GM03348 (cell line): ENCODE measurements around the gene NREP.
A peak's percentile ranks its signal among the peaks of the same experiment; 100 is the strongest.

ENCODE experiments used
- DNase-seq: peaks from one replicate; pipeline ENCODE4 v3.0.0; 2012; ENCODE audit warnings: low spot score

NREP gene

DNA sequence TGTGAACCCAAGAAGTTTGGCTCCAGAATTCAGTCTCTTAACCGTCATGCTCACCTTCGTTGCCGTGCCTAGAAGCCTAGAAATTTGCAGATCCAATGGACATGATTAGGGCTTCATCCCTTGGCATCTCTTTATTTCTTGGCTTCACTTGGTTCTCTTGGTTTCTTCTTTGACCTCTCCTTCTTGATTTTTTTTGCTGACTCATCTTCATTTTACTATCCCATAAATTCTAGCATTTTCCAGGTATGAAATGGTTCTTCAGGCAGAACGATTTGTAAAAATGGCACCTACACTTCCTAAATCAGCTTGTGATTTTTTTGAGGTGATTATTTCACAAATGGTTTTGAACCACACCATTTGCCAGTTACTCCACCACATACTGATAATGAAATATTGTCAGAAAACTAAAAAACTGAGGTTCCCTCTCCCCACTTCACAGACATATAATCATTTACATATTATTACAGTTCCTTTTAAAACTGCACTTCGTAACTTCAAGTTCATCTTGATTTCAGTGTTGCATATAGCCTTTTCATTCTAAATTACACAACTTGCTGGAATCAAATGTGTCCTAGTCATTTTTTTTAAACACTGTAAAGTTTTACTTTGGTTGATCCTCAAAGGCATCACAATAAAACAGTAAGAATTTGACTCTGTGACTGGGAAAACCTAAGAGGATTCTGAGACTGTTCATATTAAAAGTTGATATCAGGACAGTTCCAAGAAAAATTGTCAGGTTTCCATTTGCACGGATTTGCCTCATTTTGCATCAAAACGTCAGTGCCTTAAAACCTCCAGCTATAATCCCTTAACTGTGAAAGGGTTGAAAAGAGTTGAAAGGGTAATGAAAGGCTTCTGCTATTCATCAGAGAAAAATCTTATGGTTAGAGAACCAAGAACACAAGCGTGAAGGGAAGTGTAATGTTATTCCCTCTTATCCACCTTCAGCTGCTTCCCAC, 8.9 kb upstream of the NREP start:
- no peak for DNase-seq

DNA sequence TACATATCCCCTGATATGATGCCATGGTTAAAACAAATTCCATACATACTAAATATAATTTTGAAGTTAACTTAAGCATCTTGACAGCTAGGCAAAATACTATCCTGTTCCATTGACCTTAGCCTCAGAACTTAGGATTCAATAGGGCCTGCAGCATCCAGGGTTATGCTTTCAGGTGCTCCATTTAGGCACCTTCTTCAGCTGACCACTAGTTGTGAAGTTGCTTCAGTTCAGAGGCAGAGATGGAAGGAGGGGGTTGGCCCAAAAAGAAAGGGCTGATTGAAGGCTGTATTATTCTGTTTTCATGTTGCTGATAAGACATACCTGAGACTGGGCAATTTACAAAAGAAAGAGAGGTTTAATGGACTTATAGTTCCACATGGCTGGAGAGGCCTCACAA, 7.0 kb upstream of the NREP start:
- DNase-seq, result no peak

- DNase-seq, result no peak
Measured at GRCh38 chr5:111762895-111763294, 5.9 kb upstream of the NREP start.

- no peak for DNase-seq
Measured at GRCh38 chr5:111758284-111758628, 1.3 kb upstream of the NREP start.

DNA sequence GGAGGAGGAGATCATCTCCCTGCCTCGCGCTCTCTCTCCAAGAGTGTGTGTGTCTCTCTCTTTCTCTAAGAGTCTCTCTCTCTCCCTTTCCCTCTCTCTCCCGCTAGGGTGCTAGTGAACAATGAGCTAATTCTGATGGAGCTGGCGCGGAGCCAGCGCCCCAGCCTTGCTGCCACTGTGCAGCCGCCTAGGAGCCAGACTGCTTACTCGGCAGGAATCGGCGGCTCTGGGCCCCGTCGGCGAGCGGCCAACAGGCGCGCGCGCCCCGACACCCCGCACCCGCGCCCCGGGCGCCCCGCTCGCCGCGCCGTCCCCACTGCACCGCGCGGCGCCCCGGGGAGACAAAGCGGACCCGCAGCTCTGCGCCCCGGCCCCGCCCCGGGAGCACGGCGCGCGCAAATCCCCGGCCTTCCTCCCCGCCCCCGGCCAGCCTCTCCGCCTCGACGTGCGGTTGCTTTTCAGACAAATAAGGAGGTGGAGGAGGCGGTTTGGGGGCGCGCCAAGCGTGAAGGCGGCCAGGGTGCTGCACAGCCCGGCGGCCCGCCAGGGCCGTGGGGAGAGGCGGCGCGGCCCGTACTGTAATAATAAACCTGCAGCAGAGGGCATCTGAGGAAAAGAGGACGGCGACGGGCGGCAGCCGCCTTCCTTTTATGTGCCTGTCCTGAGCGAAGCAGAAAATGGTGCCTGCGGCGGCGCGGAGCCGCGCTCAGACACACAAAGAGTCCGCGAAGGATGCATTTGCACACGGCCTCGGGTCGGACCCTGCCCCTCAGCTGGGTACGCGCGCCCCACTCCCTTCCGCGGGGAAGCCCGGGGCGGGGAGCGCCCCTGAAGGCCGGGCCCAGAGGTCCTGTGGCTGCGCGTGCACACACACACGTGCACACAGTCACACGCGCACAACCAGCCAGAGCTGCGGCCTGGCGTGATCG, 625 bp upstream of the NREP start:
- peak; percentile 95 for DNase-seq

DNA sequence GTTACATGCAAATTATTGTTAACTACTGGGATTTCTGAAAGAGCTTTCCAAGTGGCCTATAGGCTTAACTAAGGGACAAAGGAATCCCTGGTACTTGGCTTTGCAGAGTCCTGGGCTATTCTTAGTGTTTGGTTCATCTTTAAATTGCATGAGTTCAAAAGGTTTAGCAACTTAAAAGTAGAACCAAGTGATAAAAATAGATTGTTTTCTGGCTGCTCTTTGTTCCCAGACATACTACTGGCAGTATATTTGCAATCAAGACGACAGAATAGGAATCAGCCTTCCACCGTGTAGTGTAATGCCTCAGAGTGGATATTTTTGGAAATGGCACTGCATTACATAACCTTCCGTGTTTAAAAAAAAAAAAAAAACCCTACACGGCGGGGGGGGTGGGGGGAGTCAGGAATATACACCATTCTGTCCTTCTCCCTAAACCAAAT, 1.0 kb downstream of the NREP start:
- DNase-seq, result peak; percentile 40

DNA sequence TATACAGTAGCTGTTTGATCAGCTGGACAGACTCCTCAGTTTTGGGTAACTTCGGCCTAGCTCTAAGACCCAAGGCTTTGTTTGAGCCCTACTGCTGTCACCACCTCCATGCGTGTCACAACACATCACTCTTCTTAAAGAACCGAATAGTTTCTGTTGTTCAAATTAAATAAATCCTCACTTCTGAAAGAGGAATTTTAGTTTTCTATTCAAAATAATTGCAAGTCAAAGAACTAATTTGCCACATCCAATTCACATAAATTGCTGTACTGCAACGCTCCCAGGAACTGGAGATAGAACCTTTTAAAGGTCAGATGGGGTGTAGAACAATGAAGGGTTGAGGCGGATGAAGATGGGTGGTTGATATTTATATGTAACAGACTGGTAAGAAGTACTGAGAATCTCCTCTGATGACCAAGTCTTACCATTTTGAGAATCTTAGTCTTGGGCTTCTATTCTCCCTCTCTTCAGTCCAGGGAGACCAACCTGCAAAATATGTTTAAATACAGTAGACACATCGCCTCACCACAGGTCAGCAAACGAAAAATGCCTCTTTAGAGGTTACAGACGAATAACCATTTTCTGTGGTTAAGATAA, 1.6 kb downstream of the NREP start:
- DNase-seq, result no peak

DNA sequence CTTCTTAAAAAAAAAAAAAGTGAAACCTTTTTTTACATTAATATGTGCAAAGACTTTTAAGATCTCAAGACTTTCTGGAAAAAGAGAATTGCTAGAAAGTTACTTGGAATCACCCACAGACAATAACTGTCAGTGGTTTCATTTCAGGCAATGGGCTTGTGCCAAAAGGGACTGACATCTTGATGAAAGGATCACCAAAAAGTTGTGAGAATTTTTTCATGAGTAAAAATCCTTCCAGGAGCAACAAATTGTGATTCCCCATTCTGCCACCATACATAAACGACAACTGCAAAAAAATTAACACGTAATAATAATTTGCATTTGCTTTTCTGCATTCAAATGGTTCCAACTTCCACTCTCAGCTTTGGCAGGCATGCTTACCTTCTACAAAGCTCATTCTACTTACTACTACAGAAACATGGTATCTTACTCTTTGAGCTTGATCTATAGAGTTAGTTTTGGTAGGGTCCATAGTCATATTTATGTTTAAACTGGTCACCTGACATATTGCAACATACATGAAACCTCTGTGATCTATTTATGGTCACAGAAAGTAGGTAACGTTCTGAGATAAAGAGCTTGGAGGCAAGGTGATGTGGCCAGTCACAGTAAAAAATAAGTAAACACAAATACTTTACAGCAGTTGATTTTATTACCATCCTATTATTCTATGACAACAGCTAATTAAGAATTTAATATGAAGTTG, 3.0 kb downstream of the NREP start:
- DNase-seq, result no peak

GRCh38 chr5:111752426-111752965, 4.5 kb downstream of the NREP start:
- no peak for DNase-seq

DNA sequence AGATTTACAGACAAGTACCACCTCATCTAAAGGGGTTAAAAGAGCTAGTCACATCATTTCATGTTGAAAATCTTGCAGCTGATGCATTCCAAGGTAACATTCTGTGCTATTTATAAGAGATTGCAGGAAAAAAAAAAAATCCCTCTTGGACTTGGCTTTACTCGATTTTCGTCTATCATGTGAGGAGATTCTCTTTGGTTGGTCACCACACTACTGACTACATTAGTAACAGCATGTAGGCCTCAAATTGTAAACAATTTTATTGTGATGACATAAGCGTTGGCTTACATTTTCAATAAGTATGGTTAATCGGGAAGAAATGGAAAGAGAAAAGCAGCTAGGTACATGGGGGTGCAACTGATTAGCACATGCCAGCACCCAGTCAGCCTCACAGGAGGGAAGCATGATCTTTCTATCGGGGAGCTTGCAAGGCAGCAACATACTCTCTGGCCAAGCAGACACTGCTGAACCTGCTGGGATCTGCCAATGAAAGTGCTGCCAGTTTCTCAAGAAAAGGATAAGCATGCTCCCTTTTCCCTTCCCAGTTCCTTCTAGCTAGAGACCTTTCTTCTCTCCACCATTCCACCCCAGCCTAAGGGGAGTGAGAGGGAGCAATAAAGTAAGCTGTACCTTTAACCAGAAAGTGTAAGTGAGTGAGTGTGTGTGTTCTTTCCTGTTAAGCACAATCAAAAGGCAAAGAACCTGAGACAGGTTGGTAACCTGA, 7.5 kb downstream of the NREP start:
- DNase-seq, result no peak

DNA sequence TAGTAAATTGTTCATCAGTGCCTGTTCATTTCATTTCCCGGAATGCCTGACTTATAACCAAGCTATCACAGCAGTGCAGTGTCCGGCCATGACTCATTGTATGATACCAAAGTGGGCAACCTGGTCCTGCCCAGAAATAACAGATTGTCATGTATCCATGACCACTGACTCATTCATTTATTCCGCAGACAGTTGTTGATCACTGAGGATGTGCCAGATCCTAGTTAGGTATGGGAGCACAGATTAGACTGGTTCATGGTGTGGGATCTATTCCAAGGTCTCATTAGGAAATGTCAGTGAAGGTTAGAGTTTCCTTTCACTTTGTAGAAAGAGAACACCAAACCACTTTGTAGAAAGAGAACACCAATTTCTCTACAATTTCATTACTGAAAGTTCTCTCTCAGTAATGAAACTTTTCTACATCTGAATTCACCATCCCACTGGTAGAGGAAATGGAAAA, 8.7 kb downstream of the NREP start:
- peak; percentile 47 for DNase-seq

DNA sequence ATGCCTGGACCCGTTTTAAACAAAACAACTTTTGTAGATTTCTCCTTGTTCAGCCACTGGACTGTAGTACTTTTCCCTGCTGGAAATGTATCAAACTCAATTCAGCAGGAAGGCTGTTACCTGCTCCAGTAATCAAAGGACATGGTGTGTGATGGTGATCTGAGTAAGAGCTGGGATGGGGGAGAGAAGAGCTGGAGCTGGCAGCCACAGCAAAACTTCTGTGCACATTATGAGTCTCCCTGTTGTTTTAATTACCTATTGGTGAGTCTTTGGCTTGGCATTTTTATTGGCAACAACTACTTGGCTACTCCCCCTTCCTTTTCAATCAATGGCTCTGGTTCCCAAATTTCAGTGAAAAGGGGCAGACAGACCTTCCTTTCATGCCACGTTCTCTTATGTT, 9.7 kb downstream of the NREP start:
- no peak for DNase-seq

DNA sequence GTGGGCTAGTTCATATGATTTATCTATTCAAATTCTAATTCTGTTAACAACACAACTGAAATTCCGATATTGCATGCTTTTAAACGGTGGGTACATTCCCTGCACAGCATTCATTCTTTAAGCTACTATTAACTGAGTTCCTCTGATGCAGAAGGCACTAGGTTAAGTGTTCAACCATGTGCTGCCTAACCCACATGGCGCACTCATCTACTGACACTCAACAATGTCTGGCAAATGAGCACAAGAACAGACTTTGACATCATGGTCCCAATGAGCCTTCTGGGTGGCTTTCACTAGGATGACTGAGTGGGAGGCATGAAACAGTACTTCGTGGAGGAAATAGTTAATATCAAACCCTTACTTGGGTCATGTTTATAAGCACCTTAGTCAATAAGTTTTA, 10.2 kb downstream of the NREP start:
- no peak for DNase-seq

DNA sequence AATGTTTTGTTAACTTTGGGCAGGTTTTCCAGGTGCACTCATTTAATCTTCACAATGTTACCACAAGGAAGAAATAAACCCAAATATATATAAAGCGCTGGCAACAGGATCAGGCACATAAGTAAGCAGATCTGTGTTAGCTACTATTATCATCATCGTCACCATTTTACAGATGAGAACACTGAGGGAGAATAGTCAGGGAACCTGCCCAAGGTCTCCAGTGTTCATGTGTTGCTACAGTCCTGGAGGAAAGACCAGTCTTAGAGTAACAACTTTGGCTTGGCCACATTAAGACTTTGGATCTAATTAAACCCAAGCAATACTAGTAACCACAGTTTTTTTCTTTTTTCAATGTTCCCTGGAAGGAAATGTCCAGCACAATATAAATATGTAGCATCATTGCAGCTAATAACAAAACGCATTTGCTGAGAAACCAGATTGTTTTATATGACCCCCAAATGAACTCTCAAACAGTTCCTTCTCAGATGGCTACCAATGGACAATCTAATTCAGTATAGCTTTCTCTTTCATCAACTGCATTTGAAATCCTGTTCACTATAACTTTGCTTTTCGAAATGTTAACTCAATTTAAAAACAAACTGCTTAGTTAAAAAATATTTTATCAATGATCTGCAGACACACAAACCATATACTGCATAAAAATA, 11.8 kb downstream of the NREP start:
- DNase-seq, result no peak

- no peak for DNase-seq
Measured at GRCh38 chr5:111744455-111744854, 12.5 kb downstream of the NREP start.

DNA sequence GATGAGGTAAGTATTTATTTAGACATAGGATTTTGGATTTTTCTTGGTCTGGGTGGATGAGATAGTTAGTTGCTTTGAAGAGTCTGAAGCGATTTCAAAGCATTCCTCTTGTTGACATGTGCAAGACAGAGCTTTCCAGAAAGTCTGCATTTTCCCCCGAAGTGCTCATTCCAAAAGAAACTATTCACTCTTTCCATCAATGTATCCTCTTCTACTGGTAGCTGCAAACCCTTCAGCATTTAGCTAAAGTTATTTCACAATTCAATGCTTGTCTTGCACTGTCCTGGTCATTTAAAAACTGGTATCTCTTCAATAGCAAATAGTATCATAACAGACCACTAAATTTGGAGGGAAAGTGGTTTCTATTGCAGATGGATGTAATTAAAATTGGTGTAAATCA, 13.0 kb downstream of the NREP start:
- DNase-seq, result no peak

DNA sequence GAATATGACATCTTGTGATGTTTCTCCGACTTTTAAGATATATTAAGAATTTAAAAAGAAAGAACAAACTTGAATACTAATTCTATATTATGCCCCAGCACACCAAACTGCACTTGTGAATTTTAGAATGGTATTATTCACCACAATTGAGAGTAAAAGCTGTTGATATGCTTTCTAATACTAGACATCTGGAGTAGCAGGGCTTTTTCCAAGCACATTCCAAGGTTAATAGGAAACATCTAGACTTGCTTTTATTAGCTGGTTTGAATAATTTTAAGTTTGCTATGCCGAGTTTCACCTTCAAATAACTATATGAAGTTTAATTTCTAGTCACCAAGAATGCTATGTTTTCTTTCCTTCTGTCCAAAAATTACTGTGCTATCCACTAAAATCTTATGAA, 13.5 kb downstream of the NREP start:
- no peak for DNase-seq

- peak; percentile 72 for DNase-seq
Measured at GRCh38 chr5:111742177-111742994, 14.6 kb downstream of the NREP start.

DNA sequence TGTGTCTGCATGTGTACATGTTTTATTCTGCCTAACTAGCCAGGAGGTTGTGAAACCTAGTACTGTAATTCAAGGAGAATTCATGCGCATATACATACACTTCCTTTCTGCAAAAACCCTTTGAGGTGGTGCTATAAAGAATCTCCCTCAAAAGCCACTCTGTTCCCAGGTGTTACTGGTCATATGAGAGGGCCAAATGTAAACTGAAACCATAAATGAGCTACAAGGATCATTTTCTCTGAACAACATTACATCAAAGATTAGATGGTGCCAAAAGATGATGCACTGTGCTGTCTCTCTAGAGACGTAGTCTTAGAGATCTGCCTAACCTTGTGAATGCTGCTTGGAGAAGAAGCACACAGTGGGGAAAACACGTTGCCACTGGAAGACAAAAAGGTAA, 15.7 kb downstream of the NREP start:
- DNase-seq, result no peak
